Endothelial cell of umbilical vein (primary cell): ENCODE results near the gene FOXL2. TPM values are rescaled to one million over a fixed set of nuclear protein-coding genes. Genes with fewer than 3 reads are reported as not detected.

Experiments used
- BruUV-seq: library from RNA; stranded (reverse); fragments of 400-500 nt; replicated peaks from 2 replicates; lab custom pipeline; 2021; lab: Mats Ljungman, UMichigan
- CTCF ChIA-PET: fragments of 300-600, 350-600 bp; sonication (Branson Sonifier 250); formaldehyde crosslinking; loops from one replicate; lab custom pipeline; 2021; ENCODE audit warnings: antibody characterized with exemption, inconsistent platforms; lab: Charles Lee
- POLR2A ChIA-PET: fragments of 300-600, 350-600 bp; sonication (Branson Sonifier 250); formaldehyde crosslinking; loops from one replicate; lab custom pipeline; 2021; ENCODE audit warnings: antibody characterized with exemption, inconsistent platforms; lab: Charles Lee
- DNase-seq: peaks from one replicate; pipeline ENCODE4 v3.0.0-alpha.2; 2011; ENCODE audit warnings: low read depth, low spot score
- FAIRE-seq: peaks from 2 replicates; lab custom pipeline; 2011; peaks lifted over from hg19 to GRCh38; lab: Jason Lieb, UNC
- H2AFZ ChIP-seq: 2 replicates; pipeline ENCODE4 v1.6.0; 2012; ENCODE audit warnings: low read depth, low read length, control low read depth, inconsistent platforms
- H3K27ac ChIP-seq: 2 replicates; pipeline ENCODE4 v1.5.1; 2011; ENCODE audit warnings: low read depth, mild to moderate bottlenecking, control low read depth, low read length, moderate library complexity; ENCODE audit not compliant: insufficient read depth
- H3K27me3 ChIP-seq, 2 experiments: 2 replicates each; pipeline versions ENCODE4 v1.6.0 to v1.6.1; 2011; ENCODE audit warnings: low read length in 2 of 2, mixed read lengths in 1 of 2; ENCODE audit not compliant: control insufficient read depth in 2 of 2, insufficient read depth in 2 of 2
- H3K36me3 ChIP-seq, 2 experiments: 2 replicates in 1 of 2; 3 replicates in 1 of 2; pipeline ENCODE4 v1.5.1; 2011; ENCODE audit warnings: low read length in 2 of 2, mild to moderate bottlenecking in 1 of 2, moderate library complexity in 1 of 2; ENCODE audit not compliant: control insufficient read depth in 2 of 2, insufficient read depth in 2 of 2; ENCODE audit errors: extremely low read depth in 1 of 2
- H3K4me1 ChIP-seq: 3 replicates; pipeline ENCODE4 v1.5.1; 2011; ENCODE audit warnings: mild to moderate bottlenecking, low read length; ENCODE audit not compliant: control insufficient read depth, insufficient read depth; ENCODE audit errors: extremely low read depth
- H3K4me2 ChIP-seq: 2 replicates; pipeline ENCODE4 v1.6.1; 2011; ENCODE audit warnings: low read length, control low read depth, mixed read lengths; ENCODE audit not compliant: insufficient read depth
- H3K4me3 ChIP-seq, 3 experiments: fragments of 200-600 bp in 1 of 3; sonication (generic), shearing (Covaris generic) in 1 of 3; replicated peaks in 1 of 3; 2 replicates each; pipeline ENCODE4 v1.5.1; 2011 to 2016; ENCODE audit warnings: control low read depth in 3 of 3, low read length in 3 of 3, mild to moderate bottlenecking in 2 of 3, inconsistent platforms in 1 of 3, low read depth in 1 of 3, moderate library complexity in 1 of 3; ENCODE audit not compliant: insufficient read depth in 1 of 3
- H3K79me2 ChIP-seq: 2 replicates; pipeline ENCODE4 v1.6.0; 2012; ENCODE audit warnings: low read length, inconsistent platforms; ENCODE audit not compliant: control insufficient read depth, insufficient read depth
- H3K9ac ChIP-seq: replicated peaks from 2 replicates; pipeline ENCODE3; 2011; ENCODE audit warnings: low read length, control low read depth; ENCODE audit not compliant: insufficient read depth; ENCODE audit errors: extremely low read depth
- H3K9me1 ChIP-seq: replicated peaks from 3 replicates; pipeline ENCODE4 v1.6.0; 2011; ENCODE audit warnings: mild to moderate bottlenecking, low read length; ENCODE audit not compliant: control insufficient read depth, insufficient read depth; ENCODE audit errors: extremely low read depth
- H3K9me3 ChIP-seq: replicated peaks from 2 replicates; pipeline ENCODE4 v1.5.1; 2012; ENCODE audit warnings: low read length, inconsistent platforms; ENCODE audit not compliant: control insufficient read depth, insufficient read depth
- H4K20me1 ChIP-seq: replicated peaks from 2 replicates; pipeline ENCODE3; 2011; ENCODE audit warnings: mild to moderate bottlenecking, low read length; ENCODE audit not compliant: control insufficient read depth, insufficient read depth; ENCODE audit errors: extremely low read depth
- EZH2 ChIP-seq: IDR thresholded peaks from 2 replicates; pipeline ENCODE4 v1.6.1; 2012; ENCODE audit warnings: borderline replicate concordance, low read depth, mild to moderate bottlenecking, moderate library complexity, low read length, inconsistent platforms; ENCODE audit not compliant: severe bottlenecking
- GATA2 ChIP-seq: IDR thresholded peaks from 2 replicates; pipeline ENCODE4 v1.7.0; 2011; ENCODE audit warnings: low read depth, mild to moderate bottlenecking, moderate library complexity, mixed read lengths, low read length; ENCODE audit not compliant: insufficient read length, insufficient read depth
- JUN ChIP-seq: IDR thresholded peaks from 2 replicates; pipeline ENCODE4 v1.6.1; 2011; ENCODE audit warnings: borderline replicate concordance, low read depth; ENCODE audit not compliant: insufficient read length, insufficient read depth
- MYC ChIP-seq: IDR thresholded peaks from one replicate; pipeline ENCODE4 v1.6.1; 2011; ENCODE audit warnings: mild to moderate bottlenecking, low read depth, low read length
- POLR2AphosphoS5 ChIP-seq: IDR thresholded peaks from 2 replicates; pipeline ENCODE4 v1.6.1; 2012; ENCODE audit warnings: low read depth, mild to moderate bottlenecking, control low read depth, low read length, moderate library complexity; ENCODE audit not compliant: insufficient read depth
- dilution Hi-C: fragments of 300-500 bp; cut with MboI; formaldehyde crosslinking; loops from one replicate; pipeline ENCODE4 v1.15.0; 2019; ENCODE audit warnings: low sequenced_read_pairs; ENCODE audit not compliant: extremely low pct_ligation_motif_present
- intact Hi-C: fragments of 100-400 bp; cut with micrococcal nuclease; formaldehyde crosslinking; loops from one replicate; pipeline ENCODE4 v1.10.0; 2022
- polyA plus RNA-seq, 4 experiments: library from polyadenylated mRNA; depleted of rRNA in 3 of 4; stranded (reverse) in 3 of 4; unstranded in 1 of 4; fragments of >200 nt; gene quantifications; 2 replicates each; pipeline versions ENCODE4 v1.2.1 to v1.2.3, GENCODE V29; 2011 to 2012; ENCODE audit warnings: missing spikeins in 1 of 4
- total RNA-seq: library from RNA; stranded (reverse); gene quantifications from 2 replicates; pipeline ENCODE4 v1.2.3, GENCODE V29; 2021
- TF ChIP-seq, protein P1 (sequence below), 2 donors: IDR thresholded peaks; 1 replicate in 1 of 2; 2 replicates in 1 of 2; pipeline ENCODE4 v1.5.1; 2011; ENCODE audit warnings: low read length in 2 of 2, mild to moderate bottlenecking in 2 of 2, moderate library complexity in 2 of 2, control low read depth in 1 of 2, inconsistent platforms in 1 of 2, low read depth in 1 of 2; ENCODE audit not compliant: insufficient read depth in 1 of 2; ENCODE audit errors: extremely low read depth in 1 of 2

FOXL2 gene
- total and polyA plus RNA-seq, 2 donors (not counting 3 experiments of a cell fraction or from before 2014, with no cell fraction given) = not detected

DNA sequence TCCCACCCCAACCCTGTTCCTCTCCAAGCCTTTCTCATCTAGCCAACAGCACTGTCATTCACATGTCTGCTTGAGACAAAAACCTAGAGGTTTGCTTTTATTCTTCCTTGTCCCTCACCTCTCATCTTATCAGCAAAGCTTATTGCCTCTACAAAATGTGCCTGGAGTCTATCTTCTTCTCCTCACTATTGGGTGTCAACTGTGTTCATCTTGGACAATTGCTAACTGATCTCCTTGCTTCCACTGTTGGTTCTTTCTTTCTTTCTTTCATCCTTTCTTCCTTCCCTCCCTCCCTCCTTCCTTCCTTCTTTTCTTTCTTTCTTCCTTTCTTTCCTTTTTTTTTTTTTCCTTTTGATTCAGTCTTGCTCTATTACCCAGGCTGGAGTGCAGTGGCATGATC lies 48.2 kb downstream of the FOXL2 start:
- no peaks in the 10 kb centered on the region for H4K20me1 ChIP-seq
- H2AFZ ChIP-seq = no peak overlapping the region
- BruUV-seq = no TSS peak
- no peaks in the 10 kb centered on the region for H3K4me1 ChIP-seq
- dilution Hi-C loops (no loop called here), intact Hi-C loops (no loop called here)
- CTCF ChIA-PET = interaction anchor here (1.0 to 5.9 kb wide), 7 partner anchors 15 to 304 kb away, joined by 3 to 59 read pairs (median 5); partner anchors contain the start of gene CEP70
- H3K4me3 ChIP-seq = no peak overlapping the region
- H3K27me3 ChIP-seq = no peaks in the 10 kb centered on the region
- no peaks in the 10 kb centered on the region for H3K9me3 ChIP-seq
- H3K36me3 ChIP-seq = no peaks in the 10 kb centered on the region
- no peak for FAIRE-seq
- POLR2A ChIA-PET = no interaction called here
- no peaks in the 10 kb centered on the region for H3K79me2 ChIP-seq
- H3K4me2 ChIP-seq = no peak overlapping the region
- no peak overlapping the region for H3K9ac ChIP-seq
- DNase-seq = no peak
- H3K27ac ChIP-seq = no peak overlapping the region
- no peaks in the 10 kb centered on the region for H3K9me1 ChIP-seq
- TF ChIP-seq, protein P1, sequence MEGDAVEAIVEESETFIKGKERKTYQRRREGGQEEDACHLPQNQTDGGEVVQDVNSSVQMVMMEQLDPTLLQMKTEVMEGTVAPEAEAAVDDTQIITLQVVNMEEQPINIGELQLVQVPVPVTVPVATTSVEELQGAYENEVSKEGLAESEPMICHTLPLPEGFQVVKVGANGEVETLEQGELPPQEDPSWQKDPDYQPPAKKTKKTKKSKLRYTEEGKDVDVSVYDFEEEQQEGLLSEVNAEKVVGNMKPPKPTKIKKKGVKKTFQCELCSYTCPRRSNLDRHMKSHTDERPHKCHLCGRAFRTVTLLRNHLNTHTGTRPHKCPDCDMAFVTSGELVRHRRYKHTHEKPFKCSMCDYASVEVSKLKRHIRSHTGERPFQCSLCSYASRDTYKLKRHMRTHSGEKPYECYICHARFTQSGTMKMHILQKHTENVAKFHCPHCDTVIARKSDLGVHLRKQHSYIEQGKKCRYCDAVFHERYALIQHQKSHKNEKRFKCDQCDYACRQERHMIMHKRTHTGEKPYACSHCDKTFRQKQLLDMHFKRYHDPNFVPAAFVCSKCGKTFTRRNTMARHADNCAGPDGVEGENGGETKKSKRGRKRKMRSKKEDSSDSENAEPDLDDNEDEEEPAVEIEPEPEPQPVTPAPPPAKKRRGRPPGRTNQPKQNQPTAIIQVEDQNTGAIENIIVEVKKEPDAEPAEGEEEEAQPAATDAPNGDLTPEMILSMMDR (IDR thresholded peaks at IDR 0.05; ENCODE audit: extremely low read depth in 1 of 2, insufficient read depth in 1 of 2, low read depth in 1 of 2, low read length in 2 of 2) = no peak
- TF ChIP-seq JUN (no peak), POLR2AphosphoS5 (no peak), GATA2 (no peak), MYC (no peak), EZH2 (no peak)
